Measurements from ENCODE around the gene LDB2. TPM values are rescaled to one million over a fixed set of nuclear protein-coding genes. Genes with fewer than 3 reads are reported as not detected.

Gene LDB2
- total RNA-seq, 1 experiment from 2014 or later = not detected

DNA sequence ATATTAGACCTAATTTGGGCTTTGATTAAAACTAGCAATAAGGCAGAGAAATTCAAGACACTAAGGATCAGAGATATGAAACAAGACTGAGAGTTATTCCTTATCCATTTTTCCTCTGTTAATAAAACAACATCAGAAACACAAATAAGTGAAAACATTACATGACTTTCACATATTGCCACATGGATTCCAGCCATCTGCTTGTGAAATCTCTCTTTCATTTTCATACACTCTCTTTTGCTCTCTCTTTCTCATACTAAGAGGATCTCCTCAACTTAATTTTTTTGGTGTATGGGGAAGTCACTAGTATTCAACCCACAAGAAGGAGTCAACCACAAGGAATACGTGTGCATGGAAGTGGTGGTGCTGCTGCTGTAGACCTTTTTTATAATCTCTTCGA, 183.0 kb downstream of the LDB2 start:
- H2AFZ ChIP-seq (ENCODE audit: low read length) = no peak overlapping the region
- no peak for DNase-seq
- H3K4me2 ChIP-seq (ENCODE audit: low read length) = no peak overlapping the region
- intact Hi-C loops (cut with micrococcal nuclease) = no loop called here
- no peaks in the 10 kb centered on the region for H3K9me3 ChIP-seq (ENCODE audit: low read length)
- no peaks in the 10 kb centered on the region for H3K36me3 ChIP-seq (ENCODE audit: low read depth, low read length)
- no peak overlapping the region for H3K27ac ChIP-seq (ENCODE audit: low read length)
- no peaks in the 10 kb centered on the region for H3K9me2 ChIP-seq (replicated peaks; ENCODE audit: low read length)
- no peaks in the 10 kb centered on the region for H3K4me1 ChIP-seq (ENCODE audit: insufficient read depth, low read length)
- BruUV-seq (replicated peaks) = no TSS peak
- no peak overlapping the region for H3K4me3 ChIP-seq (ENCODE audit: low read length)
- no peaks in the 10 kb centered on the region for H3K79me2 ChIP-seq (ENCODE audit: low read length)
- POLR2A ChIA-PET (ENCODE audit: unreplicated experiment) = interaction anchor here (0.6 kb wide), 1 partner anchor 48 kb away, joined by 3 read pairs; no protein-coding TSS in a partner anchor
- H3K27me3 ChIP-seq (ENCODE audit: low read length) = peaks cover 3% of the 10 kb centered on the region; the same call in 1 of the 2 replicates
- no peak for ATAC-seq
- no peak overlapping the region for H3K9ac ChIP-seq (ENCODE audit: low read length)
- H3F3A ChIP-seq (ENCODE audit: low read length, unreplicated experiment) = no peaks in the 10 kb centered on the region
- H4K20me1 ChIP-seq (ENCODE audit: low read length) = no peaks in the 10 kb centered on the region
- TF ChIP-seq EZH2 (IDR thresholded peaks at IDR 0.05; ENCODE audit: low read length, unreplicated experiment) (no peak), EZH2phosphoT487 (IDR thresholded peaks at IDR 0.05; ENCODE audit: borderline replicate concordance, low read length) (no peak)
- TF ChIP-seq, protein P1, sequence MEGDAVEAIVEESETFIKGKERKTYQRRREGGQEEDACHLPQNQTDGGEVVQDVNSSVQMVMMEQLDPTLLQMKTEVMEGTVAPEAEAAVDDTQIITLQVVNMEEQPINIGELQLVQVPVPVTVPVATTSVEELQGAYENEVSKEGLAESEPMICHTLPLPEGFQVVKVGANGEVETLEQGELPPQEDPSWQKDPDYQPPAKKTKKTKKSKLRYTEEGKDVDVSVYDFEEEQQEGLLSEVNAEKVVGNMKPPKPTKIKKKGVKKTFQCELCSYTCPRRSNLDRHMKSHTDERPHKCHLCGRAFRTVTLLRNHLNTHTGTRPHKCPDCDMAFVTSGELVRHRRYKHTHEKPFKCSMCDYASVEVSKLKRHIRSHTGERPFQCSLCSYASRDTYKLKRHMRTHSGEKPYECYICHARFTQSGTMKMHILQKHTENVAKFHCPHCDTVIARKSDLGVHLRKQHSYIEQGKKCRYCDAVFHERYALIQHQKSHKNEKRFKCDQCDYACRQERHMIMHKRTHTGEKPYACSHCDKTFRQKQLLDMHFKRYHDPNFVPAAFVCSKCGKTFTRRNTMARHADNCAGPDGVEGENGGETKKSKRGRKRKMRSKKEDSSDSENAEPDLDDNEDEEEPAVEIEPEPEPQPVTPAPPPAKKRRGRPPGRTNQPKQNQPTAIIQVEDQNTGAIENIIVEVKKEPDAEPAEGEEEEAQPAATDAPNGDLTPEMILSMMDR (conservative IDR thresholded peaks at IDR 0.05; ENCODE audit: low read depth, low read length) = no peak
- CTCF ChIA-PET = no interaction called here

DNA sequence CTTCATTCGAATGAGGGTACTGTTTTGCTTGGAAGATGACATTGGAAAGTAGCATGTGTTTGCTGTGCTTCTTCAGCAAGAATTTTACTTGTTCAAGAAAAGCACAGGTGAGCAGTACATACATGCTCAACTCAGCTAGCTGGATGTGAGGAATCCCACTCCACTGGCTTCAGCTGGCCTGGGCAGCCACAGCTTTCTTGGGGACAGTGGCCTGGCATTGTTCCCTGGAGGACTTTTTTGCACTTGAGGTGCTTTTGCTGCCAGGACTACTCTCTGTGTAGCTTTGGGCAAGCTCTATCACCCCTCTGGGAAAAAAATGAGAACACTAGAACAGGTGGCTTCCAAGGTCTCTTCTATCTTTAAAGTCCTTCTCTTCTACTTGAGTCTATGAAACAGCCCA, 184.3 kb downstream of the LDB2 start:
- Histone ChIP-seq H3K9me2 (replicated peaks; ENCODE audit: low read length) (no peaks in the 10 kb centered on the region), H3K4me2 (ENCODE audit: low read length) (no peak overlapping the region), H2AFZ (ENCODE audit: low read length) (no peak overlapping the region), H3K27me3 (ENCODE audit: low read length) (peaks cover 3% of the 10 kb centered on the region; the same call in 1 of the 2 replicates), H3K9ac (ENCODE audit: low read length) (no peak overlapping the region), H4K20me1 (ENCODE audit: low read length) (no peaks in the 10 kb centered on the region), H3K4me1 (ENCODE audit: insufficient read depth, low read length) (no peaks in the 10 kb centered on the region), H3K79me2 (ENCODE audit: low read length) (no peaks in the 10 kb centered on the region), H3K4me3 (ENCODE audit: low read length) (no peak overlapping the region), H3K36me3 (ENCODE audit: low read depth, low read length) (no peaks in the 10 kb centered on the region), H3K9me3 (ENCODE audit: low read length) (no peaks in the 10 kb centered on the region), H3F3A (ENCODE audit: low read length, unreplicated experiment) (no peaks in the 10 kb centered on the region), H3K27ac (ENCODE audit: low read length) (no peak overlapping the region)
- no peak for TF ChIP-seq EZH2 (IDR thresholded peaks at IDR 0.05; ENCODE audit: low read length, unreplicated experiment)
- TF ChIP-seq EZH2phosphoT487 (IDR thresholded peaks at IDR 0.05; ENCODE audit: borderline replicate concordance, low read length) = no peak
- TF ChIP-seq, protein P1 (conservative IDR thresholded peaks at IDR 0.05; ENCODE audit: low read depth, low read length) = no peak
- POLR2A ChIA-PET (ENCODE audit: unreplicated experiment) = no interaction called here
- intact Hi-C loops (cut with micrococcal nuclease) = no loop called here
- DNase-seq (no peak), ATAC-seq (no peak)
- CTCF ChIA-PET = no interaction called here
- BruUV-seq (replicated peaks) = no TSS peak

DNA sequence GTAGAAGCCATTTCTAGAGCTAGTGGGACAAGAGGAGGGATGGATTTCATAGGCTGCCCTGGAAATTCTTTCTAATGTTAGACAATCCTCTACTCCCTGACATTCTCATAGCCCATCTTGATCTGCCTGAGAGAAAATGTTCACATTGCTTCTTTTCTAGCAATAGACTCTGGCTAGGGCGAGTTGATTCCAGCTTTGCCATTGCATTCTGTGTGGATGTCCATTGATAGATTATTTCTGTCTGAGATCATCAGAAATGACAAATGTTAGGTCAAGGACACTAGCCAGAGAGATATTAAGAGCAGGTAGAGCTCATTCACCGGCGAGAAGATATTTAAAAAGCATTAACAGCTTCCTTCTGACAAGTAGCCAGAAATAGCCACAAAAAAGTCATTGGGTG, 184.7 kb downstream of the LDB2 start:
- ATAC-seq = no peak
- Histone ChIP-seq H3K4me2 (ENCODE audit: low read length) (no peak overlapping the region), H3K79me2 (ENCODE audit: low read length) (no peaks in the 10 kb centered on the region), H3K4me1 (ENCODE audit: insufficient read depth, low read length) (no peaks in the 10 kb centered on the region), H4K20me1 (ENCODE audit: low read length) (no peaks in the 10 kb centered on the region), H3F3A (ENCODE audit: low read length, unreplicated experiment) (no peaks in the 10 kb centered on the region), H3K27ac (ENCODE audit: low read length) (no peak overlapping the region), H2AFZ (ENCODE audit: low read length) (no peak overlapping the region), H3K9me3 (ENCODE audit: low read length) (no peaks in the 10 kb centered on the region), H3K36me3 (ENCODE audit: low read depth, low read length) (no peaks in the 10 kb centered on the region), H3K4me3 (ENCODE audit: low read length) (no peak overlapping the region), H3K27me3 (ENCODE audit: low read length) (peaks cover 3% of the 10 kb centered on the region; the same call in 1 of the 2 replicates), H3K9ac (ENCODE audit: low read length) (no peak overlapping the region), H3K9me2 (replicated peaks; ENCODE audit: low read length) (no peaks in the 10 kb centered on the region)
- DNase-seq = no peak
- no peak for TF ChIP-seq EZH2 (IDR thresholded peaks at IDR 0.05; ENCODE audit: low read length, unreplicated experiment)
- TF ChIP-seq EZH2phosphoT487 (IDR thresholded peaks at IDR 0.05; ENCODE audit: borderline replicate concordance, low read length) = no peak
- TF ChIP-seq, protein P1 (conservative IDR thresholded peaks at IDR 0.05; ENCODE audit: low read depth, low read length) = no peak
- ChIA-PET CTCF (no interaction called here), POLR2A (ENCODE audit: unreplicated experiment) (no interaction called here)
- BruUV-seq (replicated peaks) = no TSS peak
- intact Hi-C loops (cut with micrococcal nuclease) = no loop called here

All from PC-3 (cell line).